SK-N-SH (cell line): Measurements from ENCODE around the gene SFXN5. TPM values are rescaled to one million over a fixed set of nuclear protein-coding genes. Genes with fewer than 3 reads are reported as not detected.

Experiments
- CTCF ChIA-PET: fragments of 300-600, 350-600 bp; formaldehyde crosslinking; extraction: SDS; loops from one replicate; lab custom pipeline; 2021; lab: Yijun Ruan, JAX
- POLR2A ChIA-PET: fragments of 350-600 bp; sonication (Branson Sonifier 250); formaldehyde crosslinking; extraction: SDS; loops from one replicate; lab custom pipeline; 2020; ENCODE audit warnings: antibody characterized with exemption, inconsistent platforms; lab: Yijun Ruan, JAX
- DNase-seq: peaks from one replicate; pipeline ENCODE4 v3.0.0; 2012
- H2AFZ ChIP-seq: fragments of 200-600 bp; sonication (generic); 2 replicates; pipeline ENCODE4 v1.8.1; 2016; ENCODE audit warnings: antibody characterized with exemption, mild to moderate bottlenecking, low read depth
- H3F3A ChIP-seq: fragments of 200-600 bp; sonication (generic); replicated peaks from 2 replicates; pipeline ENCODE3; 2016; ENCODE audit warnings: antibody characterized with exemption, mild to moderate bottlenecking; ENCODE audit not compliant: insufficient read depth
- H3K27ac ChIP-seq, 2 experiments: fragments of 200-500 bp in 1 of 2; fragments of 200-600 bp in 1 of 2; sonication (Bioruptor generic) in 1 of 2; sonication (generic), shearing (Covaris generic) in 1 of 2; 2 replicates each; pipeline versions ENCODE4 v1.5.1 to v1.6.1; 2014 to 2016; ENCODE audit warnings: low read depth in 2 of 2, inconsistent platforms in 1 of 2, low read length in 1 of 2, mild to moderate bottlenecking in 1 of 2, mixed read lengths in 1 of 2
- H3K27me3 ChIP-seq: fragments of 200-600 bp; sonication (generic), shearing (Covaris generic); 2 replicates; pipeline ENCODE4 v1.6.1; 2016; ENCODE audit warnings: mixed run types; ENCODE audit not compliant: insufficient read depth
- H3K36me3 ChIP-seq, 2 experiments: fragments of 200-500 bp in 1 of 2; fragments of 200-600 bp in 1 of 2; sonication (Bioruptor generic) in 1 of 2; sonication (generic) in 1 of 2; replicated peaks in 1 of 2; 2 replicates each; pipeline versions ENCODE3 to v1.5.1; 2014 to 2016; ENCODE audit warnings: low read length in 1 of 2, mild to moderate bottlenecking in 1 of 2; ENCODE audit not compliant: insufficient read depth in 2 of 2, control insufficient read depth in 1 of 2
- H3K4me1 ChIP-seq, 2 experiments: fragments of 200-500 bp in 1 of 2; fragments of 200-600 bp in 1 of 2; sonication (Bioruptor generic) in 1 of 2; sonication (generic), shearing (Covaris generic) in 1 of 2; 2 replicates each; pipeline versions ENCODE4 v1.5.1 to v1.6.1; 2014 to 2016; ENCODE audit warnings: low read depth in 1 of 2, low read length in 1 of 2, mixed run types in 1 of 2; ENCODE audit not compliant: insufficient read depth in 2 of 2, control insufficient read depth in 1 of 2
- H3K4me2 ChIP-seq: fragments of 200-600 bp; sonication (generic), shearing (Covaris generic); 2 replicates; pipeline ENCODE4 v1.6.1; 2017; ENCODE audit warnings: mixed run types
- H3K4me3 ChIP-seq, 2 experiments: fragments of 200-500 bp in 1 of 2; fragments of 200-600 bp in 1 of 2; sonication (Bioruptor generic) in 1 of 2; sonication (generic), shearing (Covaris generic) in 1 of 2; 2 replicates each; pipeline versions ENCODE4 v1.5.1 to v1.8.1; 2014 to 2016; ENCODE audit warnings: low read depth in 2 of 2, inconsistent platforms in 1 of 2, low read length in 1 of 2, mild to moderate bottlenecking in 1 of 2, mixed read lengths in 1 of 2, moderate library complexity in 1 of 2
- H3K79me2 ChIP-seq: fragments of 200-600 bp; sonication (generic); 2 replicates; pipeline ENCODE4 v1.8.1; 2017; ENCODE audit warnings: mild to moderate bottlenecking; ENCODE audit not compliant: insufficient read depth
- H3K9ac ChIP-seq: fragments of 200-600 bp; sonication (generic); 2 replicates; pipeline ENCODE4 v1.6.1; 2017; ENCODE audit warnings: mixed run types
- H3K9me2 ChIP-seq: fragments of 200-600 bp; sonication (generic); 2 replicates; pipeline ENCODE4 v1.6.1; 2017; ENCODE audit warnings: mixed run types
- H3K9me3 ChIP-seq: fragments of 200-600 bp; sonication (generic); 2 replicates; pipeline ENCODE4 v1.6.1; 2017; ENCODE audit warnings: mixed run types, mild to moderate bottlenecking, moderate library complexity
- H4K20me1 ChIP-seq: fragments of 200-600 bp; sonication (generic); 2 replicates; pipeline ENCODE4 v1.6.1; 2017; ENCODE audit warnings: mild to moderate bottlenecking, mixed run types; ENCODE audit not compliant: insufficient read depth
- EP300 ChIP-seq, 2 experiments: IDR thresholded peaks; 2 replicates each; pipeline versions ENCODE4 v1.4.0 to v1.6.1; 2012; ENCODE audit warnings: borderline replicate concordance in 1 of 2, low read depth in 1 of 2, low read length in 1 of 2
- FOXJ3 ChIP-seq: sonication (generic); formaldehyde crosslinking; IDR thresholded peaks from 2 replicates; pipeline ENCODE4 v1.5.1; 2020; ENCODE audit warnings: mild to moderate bottlenecking, missing genetic modification reagents
- GABPA ChIP-seq: IDR thresholded peaks from 2 replicates; pipeline ENCODE4 v1.4.0; 2012; ENCODE audit warnings: low read depth, mild to moderate bottlenecking
- IRF3 ChIP-seq: fragments of 150-350 bp; IDR thresholded peaks from 2 replicates; pipeline ENCODE4 v1.6.1; 2016; ENCODE audit warnings: mild to moderate bottlenecking, low read depth, low read length
- JUND ChIP-seq: IDR thresholded peaks from 2 replicates; pipeline ENCODE4 v1.4.0; 2012
- MEF2A ChIP-seq: IDR thresholded peaks from 2 replicates; pipeline ENCODE4 v1.4.0; 2012; ENCODE audit warnings: low read depth, borderline replicate concordance
- MXI1 ChIP-seq: IDR thresholded peaks from 2 replicates; pipeline ENCODE4 v1.6.1; 2012; ENCODE audit warnings: mild to moderate bottlenecking, low read depth, low read length, improper control_type of control experiment
- NFIC ChIP-seq: IDR thresholded peaks from 2 replicates; pipeline ENCODE4 v1.4.0; 2012; ENCODE audit warnings: borderline replicate concordance
- POLR2AphosphoS5 ChIP-seq: IDR thresholded peaks from 2 replicates; pipeline ENCODE4 v1.6.1; 2012; ENCODE audit warnings: low read depth, low read length
- RCOR1 ChIP-seq: fragments of 150-350 bp; IDR thresholded peaks from 2 replicates; pipeline ENCODE4 v1.6.1; 2017; ENCODE audit warnings: antibody characterized with exemption, low read length
- RXRA ChIP-seq: IDR thresholded peaks from 2 replicates; pipeline ENCODE4 v1.4.0; 2012; ENCODE audit warnings: low read depth, mild to moderate bottlenecking, borderline replicate concordance
- SIN3A ChIP-seq: IDR thresholded peaks from 2 replicates; pipeline ENCODE4 v1.6.1; 2012; ENCODE audit warnings: low read depth, mild to moderate bottlenecking, low read length, moderate library complexity, borderline replicate concordance
- SMC3 ChIP-seq: IDR thresholded peaks from 2 replicates; pipeline ENCODE4 v1.6.1; 2012; ENCODE audit warnings: low read depth, low read length, improper control_type of control experiment
- TCF12 ChIP-seq: IDR thresholded peaks from 2 replicates; pipeline ENCODE4 v1.4.0; 2012
- TEAD4 ChIP-seq: IDR thresholded peaks from 2 replicates; pipeline ENCODE4 v1.4.0; 2012; ENCODE audit warnings: mild to moderate bottlenecking, borderline replicate concordance; ENCODE audit not compliant: insufficient read depth
- WGBS: methylation state at CpG from one replicate; pipeline ENCODE4 v1.1.6; 2017; ENCODE audit warnings: low lambda C conversion rate; 5-methylcytosine and 5-hydroxymethylcytosine counted together
- polyA plus RNA-seq, 3 experiments: library from polyadenylated mRNA; depleted of rRNA; stranded (reverse); fragments of >200 nt; gene quantifications; 2 replicates each; pipeline ENCODE4 v1.2.3, GENCODE V29; 2012
- TF ChIP-seq, protein P1 (sequence below): IDR thresholded peaks from 2 replicates; pipeline ENCODE4 v1.4.0; 2012; ENCODE audit warnings: low read depth
- TF ChIP-seq, protein P2 (sequence below): fragments of 150-350 bp; IDR thresholded peaks from 2 replicates; pipeline ENCODE4 v1.6.1; 2017; ENCODE audit warnings: antibody characterized with exemption, low read length, low read depth, borderline replicate concordance
- TF ChIP-seq, protein P3 (sequence below): IDR thresholded peaks from 2 replicates; pipeline ENCODE4 v1.6.1; 2012; ENCODE audit warnings: mild to moderate bottlenecking, low read depth, low read length, moderate library complexity

The SFXN5 gene
- polyA plus RNA-seq, 1 of the 3 experiments (the other 2 are of a cell fraction) = 9.9 TPM

DNA sequence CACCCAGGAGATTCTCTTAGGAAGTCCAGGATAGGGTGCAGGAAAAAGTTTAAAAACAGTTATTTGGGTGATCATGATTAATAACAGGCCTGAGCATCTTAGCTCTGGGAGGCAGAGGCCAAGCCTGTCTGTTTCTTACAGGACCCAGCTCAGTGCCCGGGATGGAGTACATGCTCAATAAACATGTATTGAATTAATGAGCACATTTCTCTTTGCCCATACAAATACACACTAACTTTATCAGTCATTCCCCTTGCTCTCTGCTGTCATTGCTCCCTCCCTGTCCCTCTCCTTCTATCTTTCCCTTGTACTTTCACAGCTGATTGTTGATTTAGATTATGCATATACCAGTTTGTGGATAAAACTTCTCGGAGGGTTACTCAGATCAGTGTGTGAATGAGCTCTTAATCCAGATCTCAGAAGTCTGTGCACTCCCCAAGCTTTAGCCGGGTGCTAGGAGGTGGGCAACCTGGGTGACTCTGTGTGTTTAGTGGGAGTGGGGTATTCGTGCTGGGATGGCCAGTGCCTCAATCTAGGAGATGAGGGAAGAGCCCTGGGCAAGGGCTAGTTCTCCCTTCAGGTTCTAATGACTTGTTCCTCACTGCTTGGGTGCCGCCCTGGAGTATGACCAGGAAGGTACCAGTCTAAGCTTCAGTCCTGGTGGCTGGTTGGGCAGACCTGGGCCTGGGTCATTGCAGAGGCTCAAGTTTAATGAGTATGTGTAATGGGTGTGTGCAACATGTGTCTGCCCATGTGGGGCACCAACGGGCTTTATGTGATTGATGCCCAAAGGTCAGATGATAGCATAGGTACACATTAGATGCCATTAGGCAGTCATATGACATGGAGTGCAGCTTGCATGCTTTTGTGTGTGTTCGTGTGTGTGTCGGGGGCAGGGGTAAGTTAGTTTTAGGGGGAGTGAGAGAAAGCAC is 143.6 kb downstream of the SFXN5 start:
- Histone ChIP-seq H2AFZ (no peak overlapping the region), H3K36me3 (no peaks in the 10 kb centered on the region), H3K27ac (no peak overlapping the region), H3K27me3 (peaks cover 65% of the 10 kb centered on the region), H3K9ac (no peak overlapping the region), H3K9me2 (no peaks in the 10 kb centered on the region), H3K9me3 (no peaks in the 10 kb centered on the region), H3F3A (no peaks in the 10 kb centered on the region), H3K4me3 (no peak overlapping the region), H3K4me2 (no peak overlapping the region), H4K20me1 (0 out of 2 replicates have a peak, but pooled peaks cover 3% of the 10 kb centered on the region), H3K79me2 (no peaks in the 10 kb centered on the region), H3K4me1 (peaks cover 4 to 8% of the 10 kb centered on the region in 2 experiments; a peak in 1 of 4 replicates)
- TF ChIP-seq JUND (no peak), SIN3A (no peak), RCOR1 (no peak), FOXJ3 (CRISPR knock-in tag) (no peak), IRF3 (no peak), TCF12 (no peak), TEAD4 (no peak), SMC3 (no peak), GABPA (no peak), MEF2A (no peak), RXRA (no peak), MXI1 (no peak), POLR2AphosphoS5 (no peak), NFIC (no peak), EP300 (IDR thresholded peaks at IDR 0.05; ENCODE audit: borderline replicate concordance in 1 of 2, low read depth in 1 of 2, low read length in 1 of 2) (no peak)
- TF ChIP-seq, protein P1, sequence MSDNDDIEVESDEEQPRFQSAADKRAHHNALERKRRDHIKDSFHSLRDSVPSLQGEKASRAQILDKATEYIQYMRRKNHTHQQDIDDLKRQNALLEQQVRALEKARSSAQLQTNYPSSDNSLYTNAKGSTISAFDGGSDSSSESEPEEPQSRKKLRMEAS = no peak
- TF ChIP-seq, protein P2, sequence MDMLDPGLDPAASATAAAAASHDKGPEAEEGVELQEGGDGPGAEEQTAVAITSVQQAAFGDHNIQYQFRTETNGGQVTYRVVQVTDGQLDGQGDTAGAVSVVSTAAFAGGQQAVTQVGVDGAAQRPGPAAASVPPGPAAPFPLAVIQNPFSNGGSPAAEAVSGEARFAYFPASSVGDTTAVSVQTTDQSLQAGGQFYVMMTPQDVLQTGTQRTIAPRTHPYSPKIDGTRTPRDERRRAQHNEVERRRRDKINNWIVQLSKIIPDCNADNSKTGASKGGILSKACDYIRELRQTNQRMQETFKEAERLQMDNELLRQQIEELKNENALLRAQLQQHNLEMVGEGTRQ = no peak
- TF ChIP-seq, protein P3, sequence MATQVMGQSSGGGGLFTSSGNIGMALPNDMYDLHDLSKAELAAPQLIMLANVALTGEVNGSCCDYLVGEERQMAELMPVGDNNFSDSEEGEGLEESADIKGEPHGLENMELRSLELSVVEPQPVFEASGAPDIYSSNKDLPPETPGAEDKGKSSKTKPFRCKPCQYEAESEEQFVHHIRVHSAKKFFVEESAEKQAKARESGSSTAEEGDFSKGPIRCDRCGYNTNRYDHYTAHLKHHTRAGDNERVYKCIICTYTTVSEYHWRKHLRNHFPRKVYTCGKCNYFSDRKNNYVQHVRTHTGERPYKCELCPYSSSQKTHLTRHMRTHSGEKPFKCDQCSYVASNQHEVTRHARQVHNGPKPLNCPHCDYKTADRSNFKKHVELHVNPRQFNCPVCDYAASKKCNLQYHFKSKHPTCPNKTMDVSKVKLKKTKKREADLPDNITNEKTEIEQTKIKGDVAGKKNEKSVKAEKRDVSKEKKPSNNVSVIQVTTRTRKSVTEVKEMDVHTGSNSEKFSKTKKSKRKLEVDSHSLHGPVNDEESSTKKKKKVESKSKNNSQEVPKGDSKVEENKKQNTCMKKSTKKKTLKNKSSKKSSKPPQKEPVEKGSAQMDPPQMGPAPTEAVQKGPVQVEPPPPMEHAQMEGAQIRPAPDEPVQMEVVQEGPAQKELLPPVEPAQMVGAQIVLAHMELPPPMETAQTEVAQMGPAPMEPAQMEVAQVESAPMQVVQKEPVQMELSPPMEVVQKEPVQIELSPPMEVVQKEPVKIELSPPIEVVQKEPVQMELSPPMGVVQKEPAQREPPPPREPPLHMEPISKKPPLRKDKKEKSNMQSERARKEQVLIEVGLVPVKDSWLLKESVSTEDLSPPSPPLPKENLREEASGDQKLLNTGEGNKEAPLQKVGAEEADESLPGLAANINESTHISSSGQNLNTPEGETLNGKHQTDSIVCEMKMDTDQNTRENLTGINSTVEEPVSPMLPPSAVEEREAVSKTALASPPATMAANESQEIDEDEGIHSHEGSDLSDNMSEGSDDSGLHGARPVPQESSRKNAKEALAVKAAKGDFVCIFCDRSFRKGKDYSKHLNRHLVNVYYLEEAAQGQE = no peak
- CTCF ChIA-PET = interaction anchor here (1.0 to 8.6 kb wide), 10 partner anchors 9 to 249 kb away, joined by 3 to 53 read pairs (median 7); no protein-coding TSS in a partner anchor
- 20% methylated on average over 7 of the region's 8 CpGs for WGBS
- POLR2A ChIA-PET = no interaction called here
- no peak for DNase-seq
